K562 (cell line): ENCODE data around the gene PIAS3. TPM values are rescaled to one million over a fixed set of nuclear protein-coding genes. Genes with fewer than 3 reads are reported as not detected.
A peak's percentile ranks its signal among the peaks of the same experiment; 100 is the strongest.

ENCODE experiments used
- ATAC-seq: fragments of 200-7000 bp; cut with Tn5 transposase; 3 replicates; pipeline ENCODE4 v1.9.1; 2020; ENCODE audit warnings: moderate library complexity
- BruUV-seq: library from RNA; stranded (reverse); fragments of 400-500 nt; replicated peaks from 2 replicates; lab custom pipeline; 2021; lab: Mats Ljungman, UMichigan
- CTCF ChIA-PET: fragments of 300-600 bp; formaldehyde crosslinking; extraction: SDS; loops from one replicate; lab custom pipeline; 2021; ENCODE audit warnings: low intra/inter-chr PET ratio; lab: Yijun Ruan, JAX
- POLR2A ChIA-PET: fragments of 300-600, 350-650 bp; sonication (Branson Sonifier 250); formaldehyde crosslinking; extraction: SDS; loops from one replicate; lab custom pipeline; 2021; ENCODE audit warnings: antibody characterized with exemption, inconsistent platforms; lab: Yijun Ruan, JAX
- DNase-seq, 4 experiments: peaks; one replicate each; pipeline versions ENCODE4 v3.0.0 to v3.0.0-alpha.2; 2011 to 2018; ENCODE audit warnings: low spot score in 3 of 4, mixed read lengths in 3 of 4; ENCODE audit errors: extremely low read depth in 1 of 4
- FAIRE-seq: peaks from 2 replicates; lab custom pipeline; 2011; peaks lifted over from hg19 to GRCh38; lab: Jason Lieb, UNC
- H2AFZ ChIP-seq: 2 replicates; pipeline ENCODE4 v1.6.0; 2011; ENCODE audit warnings: low read depth, low read length, control low read depth, inconsistent platforms
- H3K27ac ChIP-seq: fragments of 200-600 bp; 3 replicates; pipeline ENCODE4 v1.8.0; 2011; ENCODE audit warnings: low read depth, mild to moderate bottlenecking, control low read depth, inconsistent platforms, low read length, moderate library complexity, mixed read lengths; ENCODE audit errors: extremely low read depth
- H3K27me3 ChIP-seq, 2 experiments: fragments of 300-600 bp in 1 of 2; 2 replicates in 1 of 2; 3 replicates in 1 of 2; pipeline versions ENCODE4 v1.6.0 to v1.8.0; 2011; ENCODE audit warnings: inconsistent platforms in 2 of 2, low read length in 2 of 2, mild to moderate bottlenecking in 1 of 2, mixed read lengths in 1 of 2, moderate library complexity in 1 of 2; ENCODE audit not compliant: control insufficient read depth in 2 of 2, insufficient read depth in 2 of 2
- H3K36me3 ChIP-seq: fragments of 300-600 bp; 3 replicates; pipeline ENCODE4 v1.8.0; 2011; ENCODE audit warnings: mild to moderate bottlenecking, low read length, inconsistent platforms; ENCODE audit not compliant: control insufficient read depth, insufficient read depth
- H3K4me1 ChIP-seq, 2 experiments: fragments of 200-600 bp in 1 of 2; replicated peaks in 1 of 2; 2 replicates in 1 of 2; 3 replicates in 1 of 2; pipeline versions ENCODE4 v1.5.1 to v1.8.0; 2011; ENCODE audit warnings: inconsistent platforms in 2 of 2, low read length in 2 of 2, mild to moderate bottlenecking in 1 of 2, mixed read lengths in 1 of 2, moderate library complexity in 1 of 2; ENCODE audit not compliant: control insufficient read depth in 2 of 2, insufficient read depth in 2 of 2
- H3K4me2 ChIP-seq: 2 replicates; pipeline ENCODE4 v1.6.1; 2011; ENCODE audit warnings: low read length, control low read depth, inconsistent platforms, mixed read lengths; ENCODE audit not compliant: insufficient read depth
- H3K4me3 ChIP-seq: fragments of 200-600 bp; sonication (generic), shearing (Covaris generic); 2 replicates; pipeline ENCODE4 v1.5.1; 2016; ENCODE audit warnings: control low read depth, inconsistent platforms
- H3K79me2 ChIP-seq: fragments of 200-600 bp; 3 replicates; pipeline ENCODE4 v1.8.0; 2011; ENCODE audit warnings: low read length, inconsistent platforms; ENCODE audit not compliant: control insufficient read depth, insufficient read depth
- H3K9ac ChIP-seq, 2 experiments: 2 replicates each; pipeline versions ENCODE4 v1.6.0 to v1.6.1; 2011; ENCODE audit warnings: low read depth in 2 of 2, low read length in 2 of 2, control low read depth in 1 of 2, inconsistent platforms in 1 of 2, mild to moderate bottlenecking in 1 of 2, mixed read lengths in 1 of 2; ENCODE audit not compliant: insufficient read depth in 1 of 2
- H3K9me1 ChIP-seq: one replicate; pipeline ENCODE4 v1.6.0; 2011; ENCODE audit warnings: inconsistent platforms, mild to moderate bottlenecking, low read length, moderate library complexity; ENCODE audit not compliant: control insufficient read depth, insufficient read depth
- H3K9me3 ChIP-seq: replicated peaks from 2 replicates; pipeline ENCODE4 v1.5.1; 2011; ENCODE audit warnings: low read depth, low read length, inconsistent platforms; ENCODE audit not compliant: control insufficient read depth, insufficient read depth
- H4K20me1 ChIP-seq: replicated peaks from 2 replicates; pipeline ENCODE4 v1.6.1; 2011; ENCODE audit warnings: low read length, inconsistent platforms, mixed read lengths; ENCODE audit not compliant: control insufficient read depth, insufficient read depth
- CCNT2 ChIP-seq: IDR thresholded peaks from 2 replicates; pipeline ENCODE4 v1.6.1; 2011; ENCODE audit warnings: borderline replicate concordance, low read depth, mild to moderate bottlenecking, moderate library complexity, mixed read lengths, low read length; ENCODE audit not compliant: insufficient read length; ENCODE audit errors: extremely low read depth
- HNRNPH1 ChIP-seq: fragments of 200-400 bp; formaldehyde crosslinking; optimal IDR thresholded peaks from 2 replicates; pipeline ENCODE3; 2017; ENCODE audit warnings: low read depth, mild to moderate bottlenecking, low read length, moderate library complexity
- NFIX ChIP-seq: fragments of 250-450 bp; sonication (Bioruptor Pico); IDR thresholded peaks from 2 replicates; pipeline ENCODE4 v1.4.0; 2020; ENCODE audit warnings: low read depth, mild to moderate bottlenecking, moderate library complexity
- PRDM10 ChIP-seq: fragments of 450-650 bp; IDR thresholded peaks from 2 replicates; pipeline ENCODE4 v1.6.1; 2018; ENCODE audit not compliant: partially characterized antibody
- ZFP30 ChIP-seq: fragments of 250-450 bp; sonication (Bioruptor Pico); IDR thresholded peaks from 2 replicates; pipeline ENCODE4 v1.8.0; 2022; ENCODE audit warnings: moderate library complexity, mild to moderate bottlenecking, inconsistent platforms, borderline replicate concordance
- ZNF316 ChIP-seq: fragments of 450-650 bp; IDR thresholded peaks from 2 replicates; pipeline ENCODE4 v1.6.1; 2016
- WGBS: fragments of 100-300 bp; shearing (Covaris generic); methylation state at CpG from one replicate; pipeline ENCODE4 v1.1.6; 2016; ENCODE audit warnings: low coverage, mixed read lengths; ENCODE audit not compliant: insufficient coverage; ENCODE audit errors: missing lambda C conversion rate; 5-methylcytosine and 5-hydroxymethylcytosine counted together
- in situ Hi-C: fragments of 300-500 bp; cut with MboI; formaldehyde crosslinking; loops from 4 replicates; pipeline ENCODE4 v1.15.0; 2018; ENCODE audit warnings: inconsistent platforms, mixed read lengths
- intact Hi-C: fragments of 100-400 bp; cut with micrococcal nuclease; formaldehyde crosslinking; loops from 2 replicates; pipeline ENCODE4 v1.14.2; 2022
- polyA plus RNA-seq, 8 experiments: library from polyadenylated mRNA; depleted of rRNA in 4 of 8; stranded (reverse) in 5 of 8; unstranded in 3 of 8; fragments of >200 nt; fragmentation: Nextera tagmentation in 2 of 8; fragmentation: Illumina TruSeq in 1 of 8; extraction: Ambion mirVana in 2 of 8; extraction: Trizol in 1 of 8; gene quantifications; 2 replicates each; pipeline versions ENCODE4 v1.2.1 to v1.2.3, GENCODE V29; 2011 to 2014; ENCODE audit warnings: inconsistent platforms in 1 of 8, missing spikeins in 1 of 8
- total RNA-seq, 7 experiments: library from RNA; depleted of rRNA in 6 of 7; stranded (reverse); fragments of >200 nt in 6 of 7; fragmentation: Illumina TruSeq in 2 of 7; extraction: Trizol in 2 of 7; gene quantifications; 2 replicates each; pipeline versions ENCODE4 v1.2.1 to v1.2.3, GENCODE V29; 2011 to 2021; ENCODE audit warnings: low replicate concordance in 1 of 7

Gene PIAS3
- total and polyA plus RNA-seq, 9 of the 15 experiments (the other 6 are each of a cell fraction or from before 2014, with no cell fraction given): 1.1 to 25.6 (median 7.9) TPM

- TF ChIP-seq PRDM10 (no peak), ZFP30 (CRISPR knock-in tag) (no peak), HNRNPH1 (no peak), CCNT2 (no peak)
These were observed 52.0 kb downstream of the PIAS3 start (continued) for GRCh38 chr1:145806844-145807243.

GRCh38 chr1:145806408-145806807 lies 52.5 kb downstream of the PIAS3 start:
- Histone ChIP-seq H2AFZ (no peak overlapping the region), H3K4me2 (no peak overlapping the region), H3K4me3 (no peak overlapping the region), H3K36me3 (peaks cover 6% of the 10 kb centered on the region; the same call in 2 of the 3 replicates), H3K27ac (no peak overlapping the region), H3K4me1 (no peaks in the 10 kb centered on the region; a peak in 1 of 5 replicates), H3K79me2 (peaks cover 36% of the 10 kb centered on the region), H3K9ac (no peak overlapping the region), H3K27me3 (no peaks in the 10 kb centered on the region), H4K20me1 (0 out of 2 replicates have a peak, but pooled peaks cover 3% of the 10 kb centered on the region), H3K9me1 (no peaks in the 10 kb centered on the region), H3K9me3 (no peaks in the 10 kb centered on the region)
- no peak for ATAC-seq
- 95% methylated on average over 4 of the region's 4 CpGs for WGBS
- no peak for TF ChIP-seq NFIX (CRISPR knock-in tag)
- TF ChIP-seq ZNF316: peak; percentile 25; the same call in 1 of the 2 replicates
- no peak for FAIRE-seq
- in situ Hi-C loops: loop anchor here (10.0 kb wide), 1 partner anchor 312 kb away; no protein-coding TSS in a partner anchor
- ChIA-PET POLR2A (interaction anchor here (1.1 kb wide), 1 partner anchor 53 kb away, joined by 3 read pairs; the partner anchor contains the start of gene PIAS3), CTCF (no interaction called here)
- no peak for DNase-seq
- BruUV-seq: no TSS peak
- intact Hi-C loops: no loop called here
